Liver (tissue), 3 donors: ENCODE data around the gene PDCD6IP.

Source experiments
- ATF3 ChIP-seq: IDR thresholded peaks from 2 replicates; pipeline ENCODE4 v1.6.1; 2016; ENCODE audit warnings: antibody characterized with exemption
- CTCF ChIP-seq: fragments of 150-350 bp; IDR thresholded peaks from 2 replicates; pipeline ENCODE4 v1.5.1; 2017; ENCODE audit warnings: improper control_type of control experiment, low read depth, low read length; ENCODE audit not compliant: missing input control
- EGR1 ChIP-seq, 2 donors: IDR thresholded peaks; 2 replicates each; pipeline ENCODE4 v1.6.1; 2016 to 2018; ENCODE audit warnings: antibody characterized with exemption in 2 of 2, low read depth in 2 of 2
- GABPA ChIP-seq, 2 donors: IDR thresholded peaks in 1 of 2; conservative IDR thresholded peaks in 1 of 2; 2 replicates each; pipeline ENCODE4 v1.6.1; 2016; ENCODE audit warnings: antibody characterized with exemption in 2 of 2, mild to moderate bottlenecking in 1 of 2, moderate library complexity in 1 of 2
- HNF4G ChIP-seq: IDR thresholded peaks from 2 replicates; pipeline ENCODE4 v1.6.1; 2016; ENCODE audit warnings: antibody characterized with exemption
- JUND ChIP-seq, 2 donors: IDR thresholded peaks; 2 replicates each; pipeline ENCODE4 v1.6.1; 2016; ENCODE audit warnings: antibody characterized with exemption in 2 of 2
- MAX ChIP-seq: IDR thresholded peaks from 2 replicates; pipeline ENCODE4 v1.6.1; 2016; ENCODE audit warnings: antibody characterized with exemption
- NR2F2 ChIP-seq: IDR thresholded peaks from 2 replicates; pipeline ENCODE4 v1.6.1; 2016; ENCODE audit warnings: antibody characterized with exemption
- RAD21 ChIP-seq, 2 donors: IDR thresholded peaks; 2 replicates each; pipeline ENCODE4 v1.6.1; 2016; ENCODE audit warnings: antibody characterized with exemption in 2 of 2, mild to moderate bottlenecking in 2 of 2
- REST ChIP-seq: IDR thresholded peaks from 2 replicates; pipeline ENCODE4 v1.6.1; 2016; ENCODE audit warnings: antibody characterized with exemption, mild to moderate bottlenecking
- SP1 ChIP-seq: IDR thresholded peaks from 2 replicates; pipeline ENCODE4 v1.6.1; 2018; ENCODE audit warnings: antibody characterized with exemption, mild to moderate bottlenecking
- TAF1 ChIP-seq: conservative IDR thresholded peaks from 2 replicates; pipeline ENCODE4 v1.6.1; 2016; ENCODE audit warnings: antibody characterized with exemption, mild to moderate bottlenecking
- YY1 ChIP-seq: IDR thresholded peaks from 2 replicates; pipeline ENCODE4 v1.6.1; 2016; ENCODE audit warnings: antibody characterized with exemption, mild to moderate bottlenecking
- ZBTB33 ChIP-seq: IDR thresholded peaks from 2 replicates; pipeline ENCODE4 v1.6.1; 2016; ENCODE audit warnings: antibody characterized with exemption
- donor health status: healthy.
- donor health status: healthy.

GRCh38 chr3:33901862-33902563 is 103.6 kb downstream of the PDCD6IP start:
- TF ChIP-seq CTCF: no peak
- no peak for TF ChIP-seq GABPA (IDR thresholded peaks at IDR 0.05 in 1 of 2, conservative IDR thresholded peaks at IDR 0.05 in 1 of 2)
- no peak for TF ChIP-seq RAD21 (IDR thresholded peaks at IDR 0.05)
- no peak for TF ChIP-seq REST
- no peak for TF ChIP-seq YY1
- no peak for TF ChIP-seq MAX
- no peak for TF ChIP-seq ZBTB33
- no peak for TF ChIP-seq TAF1
- no peak for TF ChIP-seq SP1
- no peak for TF ChIP-seq EGR1 (IDR thresholded peaks at IDR 0.05; ENCODE audit: low read depth in 2 of 2)
- no peak for TF ChIP-seq HNF4G
- TF ChIP-seq ATF3: no peak
- TF ChIP-seq JUND (IDR thresholded peaks at IDR 0.05): no peak
- TF ChIP-seq NR2F2: no peak
